NAMALWA (cell line): ENCODE results near the gene PLEKHO2.

ENCODE experiments used
- DNase-seq: peaks from one replicate; pipeline ENCODE4 v3.0.0-alpha.2; 2015; ENCODE audit warnings: low spot score

The PLEKHO2 gene

GRCh38 chr15:64825431-64826294 is 16.1 kb upstream of the PLEKHO2 start, which contains the start of gene PIF1:
TSS of gene PIF1 (minus strand) at chr15:64825647. CDS start at chr15:64824335, 1,312 bp downstream.
- peak; percentile 99 for DNase-seq

DNA sequence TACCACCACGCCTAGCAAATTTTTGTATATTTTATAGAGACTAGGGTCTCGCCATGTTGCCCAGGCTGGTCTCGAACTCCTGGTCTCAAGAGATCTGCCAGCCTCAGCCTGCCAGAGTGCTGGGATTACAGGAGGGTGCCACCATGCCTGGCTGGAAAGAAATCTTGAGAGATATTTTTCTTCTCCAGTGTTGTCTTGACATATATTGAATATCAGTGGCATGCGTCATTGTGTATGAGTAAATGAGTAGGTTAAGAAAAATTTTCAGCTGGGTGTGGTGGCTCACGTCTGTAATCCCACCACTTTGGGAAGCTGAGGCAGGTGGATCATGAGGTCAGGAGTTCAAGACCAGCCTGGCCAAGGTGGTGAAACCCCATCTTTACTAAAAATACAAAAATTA is 12.7 kb upstream of the PLEKHO2 start:
- DNase-seq, result no peak

DNA sequence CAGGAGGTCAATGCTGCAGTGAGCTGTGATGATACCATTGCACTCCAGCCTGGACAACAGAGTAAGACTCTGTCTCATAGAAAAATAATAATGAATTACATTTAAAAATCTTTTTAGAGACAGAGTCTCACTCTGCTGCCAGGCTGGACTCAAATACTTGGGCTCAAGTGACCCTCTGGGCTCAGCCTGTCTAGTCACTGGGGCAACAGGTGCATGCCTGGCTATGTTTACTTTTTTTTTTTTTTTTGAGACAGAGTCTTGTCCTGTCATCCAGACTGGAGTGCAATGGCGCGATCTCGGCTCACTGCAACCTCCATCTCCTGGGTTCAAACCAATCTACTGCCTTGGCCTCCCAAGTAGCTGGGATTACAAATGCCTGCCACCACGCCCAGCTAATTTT is 8.0 kb upstream of the PLEKHO2 start:
- DNase-seq, result no peak

DNA sequence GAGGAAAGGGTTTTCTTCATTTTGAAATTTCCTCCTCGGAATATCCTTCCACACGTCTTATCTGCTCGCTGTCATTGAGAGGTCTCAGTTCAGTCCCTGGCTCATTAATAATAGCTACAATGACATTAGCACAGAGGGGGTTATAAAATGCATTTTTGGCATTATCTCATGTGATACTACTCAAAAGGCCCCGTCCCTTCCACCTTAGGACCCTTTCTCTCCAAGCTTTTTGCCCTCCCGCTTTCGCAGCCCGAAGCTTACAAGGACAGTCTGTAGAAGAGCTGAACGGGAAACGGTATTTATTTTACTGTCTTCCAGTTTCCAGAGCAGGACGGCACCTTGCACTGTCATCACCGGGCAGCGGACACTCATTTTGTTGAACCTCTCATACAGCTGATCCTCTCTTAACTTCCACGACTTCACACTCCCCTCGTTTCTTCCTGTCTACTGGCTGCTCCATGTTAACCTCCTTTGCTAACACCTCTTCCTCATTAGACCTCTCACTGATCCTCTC is 5.6 kb upstream of the PLEKHO2 start:
- no peak for DNase-seq

DNA sequence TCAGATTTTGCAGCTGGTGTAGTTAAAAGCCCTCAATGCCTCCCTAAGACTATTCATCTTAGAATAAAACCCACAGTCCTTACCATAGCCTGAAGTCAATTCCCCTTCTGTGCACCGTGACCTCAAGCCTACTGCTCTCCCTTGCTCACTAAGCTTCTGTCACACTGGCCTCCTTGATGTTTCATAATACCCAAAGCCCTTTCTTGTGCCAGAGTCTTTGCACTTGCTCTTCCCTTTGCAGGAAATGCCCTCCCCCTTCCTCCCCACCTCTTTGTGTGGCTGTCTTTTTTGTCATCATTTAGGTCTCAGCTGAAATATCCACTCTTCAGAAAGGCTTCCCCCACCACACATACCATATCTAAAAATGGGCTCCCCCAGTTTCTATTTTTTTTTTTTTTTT is 4.2 kb upstream of the PLEKHO2 start:
- DNase-seq, result no peak

GRCh38 chr15:64841060-64841343 is 713 bp upstream of the PLEKHO2 start:
- DNase-seq, result no peak

DNA sequence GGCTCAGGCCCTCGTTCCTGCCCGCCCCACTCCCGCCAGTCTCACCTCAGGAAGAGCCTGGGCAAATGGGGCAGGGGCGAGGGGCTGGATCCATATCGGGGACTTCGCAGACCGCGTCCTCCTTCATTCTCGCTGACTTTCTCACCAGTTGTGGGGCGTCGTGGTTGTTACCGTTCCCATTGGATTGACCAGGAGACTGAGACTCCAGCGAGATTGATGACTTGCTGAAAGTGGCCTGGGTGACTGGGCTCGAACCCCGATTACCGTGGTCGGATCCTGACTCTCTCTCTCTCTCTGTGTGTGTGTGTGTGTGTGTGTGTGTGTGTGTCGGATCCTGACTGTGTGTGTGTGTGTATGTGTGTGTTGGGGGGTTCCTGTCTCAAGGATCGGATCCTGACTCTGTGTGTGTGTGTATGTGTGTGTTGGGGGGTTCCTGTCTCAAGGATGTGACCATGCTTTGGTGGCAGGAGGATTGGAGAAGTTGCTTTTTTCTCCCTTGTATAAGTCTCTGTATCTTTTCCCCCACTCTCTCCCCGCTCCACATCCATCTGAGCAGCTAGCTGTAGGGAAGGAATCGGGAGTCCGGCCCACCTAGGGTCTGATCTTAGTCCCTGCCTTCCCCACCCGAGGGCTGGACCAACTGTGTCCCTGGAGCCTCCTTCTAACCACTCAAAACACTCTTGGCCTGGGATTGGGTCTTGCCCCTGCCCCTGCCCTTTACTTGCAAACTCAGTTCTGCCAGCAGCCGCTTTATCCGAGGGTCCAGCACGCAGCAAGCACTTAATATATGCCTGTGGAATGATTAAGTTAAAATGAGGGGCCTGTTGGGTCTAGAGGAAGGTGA is 603 bp downstream of the PLEKHO2 start:
- peak; percentile 42 for DNase-seq

- peak; percentile 53 for DNase-seq
Measured at GRCh38 chr15:64842986-64843561, 1.4 kb downstream of the PLEKHO2 start.

DNA sequence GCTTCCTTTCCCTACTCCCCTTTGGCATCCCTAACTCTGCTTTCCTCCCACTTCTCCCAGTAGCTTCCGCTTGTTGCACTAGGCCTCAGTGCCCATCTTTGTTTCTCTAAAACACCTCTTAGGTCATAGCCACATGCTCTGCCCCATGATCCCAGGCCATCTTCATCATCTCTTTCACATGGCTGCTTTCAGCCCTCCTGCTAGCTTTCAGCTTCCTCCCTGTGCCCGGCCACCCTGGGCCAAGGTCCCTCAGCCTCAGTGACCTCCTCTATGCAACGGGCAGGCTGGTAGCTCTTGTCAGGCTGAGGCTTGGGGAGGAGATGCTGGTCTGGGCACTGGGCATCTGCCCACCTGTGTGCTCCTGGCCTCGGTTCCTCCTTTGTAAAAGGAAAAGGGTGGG is 2.3 kb downstream of the PLEKHO2 start:
- peak; percentile 40 for DNase-seq

- DNase-seq, result peak; percentile 68
Measured at GRCh38 chr15:64844576-64845145, 2.9 kb downstream of the PLEKHO2 start.

- DNase-seq, result no peak
Measured at GRCh38 chr15:64845183-64845611, 3.5 kb downstream of the PLEKHO2 start.

DNA sequence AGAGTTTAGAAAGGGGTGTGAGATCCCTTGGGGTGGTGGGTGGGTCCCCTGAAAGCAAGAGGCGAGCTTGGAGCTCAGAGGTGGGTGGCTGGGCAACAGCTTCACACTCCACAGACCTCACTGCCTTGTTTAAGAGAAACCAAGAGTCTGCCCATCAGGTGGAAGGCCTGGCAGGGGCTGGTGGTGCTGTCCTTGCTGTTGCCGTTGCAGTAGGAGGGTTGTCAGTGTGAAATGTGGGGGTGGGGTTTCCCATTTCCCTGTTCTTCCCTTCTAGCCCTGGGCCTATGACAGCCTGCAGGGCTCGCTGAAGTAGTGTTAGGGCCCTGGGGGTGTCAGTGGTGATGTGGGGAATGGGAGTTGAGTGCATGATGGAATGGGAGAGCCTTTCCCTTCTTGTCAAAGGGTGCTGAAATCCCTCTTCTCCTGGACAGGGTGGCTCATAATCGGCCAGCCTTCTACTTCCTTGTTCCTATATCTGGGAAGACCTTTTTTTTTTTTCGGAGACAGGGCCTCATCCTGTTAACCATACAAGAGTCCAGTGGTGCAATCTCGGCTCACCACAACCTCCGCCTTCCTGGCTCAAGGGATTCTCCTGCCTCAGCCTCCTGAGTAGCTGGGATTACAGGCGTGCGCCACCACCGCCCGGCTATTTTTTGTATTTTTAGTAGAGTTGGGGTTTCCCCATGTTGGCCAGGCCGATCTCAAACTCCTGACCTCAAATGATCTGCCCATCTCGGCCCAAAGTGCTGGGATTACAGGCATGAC is 4.3 kb downstream of the PLEKHO2 start:
- peak; percentile 29 for DNase-seq

GRCh38 chr15:64847016-64847415 is 5.3 kb downstream of the PLEKHO2 start:
- DNase-seq, result peak; percentile 35

DNA sequence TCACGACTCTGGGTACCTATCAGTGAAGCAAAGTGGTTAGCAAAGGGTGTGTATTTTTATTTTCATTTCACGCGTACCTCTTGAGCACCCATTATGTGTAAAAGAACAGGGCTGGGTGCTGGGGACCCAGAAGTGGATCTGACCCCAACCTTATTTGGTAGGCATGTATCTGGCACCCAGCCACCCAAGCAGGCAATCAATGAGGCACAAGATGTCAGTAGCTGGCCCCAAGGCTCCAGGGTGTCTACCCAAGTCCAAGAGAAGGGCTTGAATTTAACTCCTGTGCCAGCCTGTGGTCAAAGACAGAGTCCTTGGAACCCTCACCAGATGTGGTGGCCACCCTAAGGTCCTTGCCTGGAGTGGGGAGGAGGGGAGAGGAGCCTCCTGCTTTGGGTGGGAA is 5.7 kb downstream of the PLEKHO2 start:
- DNase-seq, result peak; percentile 29

DNA sequence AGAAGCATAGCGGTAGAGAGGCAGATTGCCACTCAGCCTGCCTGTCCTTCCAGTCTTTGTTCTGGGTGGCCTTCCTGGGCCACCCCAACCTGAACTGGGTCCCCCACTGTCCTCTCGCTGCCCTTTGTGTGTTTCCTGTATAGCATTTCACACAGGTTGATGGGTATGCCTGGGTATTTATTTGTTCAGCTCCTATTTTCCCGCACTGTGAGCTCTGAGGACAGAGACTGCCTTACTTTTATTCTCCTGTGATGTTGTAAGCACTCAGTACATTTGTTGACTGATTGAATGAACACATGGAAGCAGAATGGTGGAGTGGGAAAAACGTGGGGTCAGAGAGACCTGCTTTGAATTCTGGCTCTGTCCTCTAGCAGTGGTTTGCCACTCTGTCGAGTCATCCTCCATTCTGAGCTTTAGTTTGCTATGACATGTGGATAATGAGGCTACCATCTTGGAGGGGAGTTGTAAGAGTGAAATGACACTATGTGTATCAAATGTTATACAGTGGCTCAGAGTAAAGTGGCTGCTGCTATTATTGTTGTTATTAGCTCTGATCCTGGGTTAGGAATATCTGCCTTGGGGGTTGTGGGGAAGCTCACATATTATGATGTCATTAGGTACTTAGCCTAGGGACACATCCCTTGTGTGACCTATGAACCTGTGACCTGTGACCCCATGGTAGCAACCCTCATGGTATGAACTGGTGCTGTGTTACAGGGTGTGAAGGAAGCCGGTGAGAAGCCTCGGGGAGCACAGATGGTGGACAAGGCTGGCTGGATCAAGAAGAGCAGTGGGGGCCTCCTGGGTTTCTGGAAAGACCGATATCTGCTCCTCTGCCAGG is 6.4 kb downstream of the PLEKHO2 start:
- DNase-seq, result no peak

DNA sequence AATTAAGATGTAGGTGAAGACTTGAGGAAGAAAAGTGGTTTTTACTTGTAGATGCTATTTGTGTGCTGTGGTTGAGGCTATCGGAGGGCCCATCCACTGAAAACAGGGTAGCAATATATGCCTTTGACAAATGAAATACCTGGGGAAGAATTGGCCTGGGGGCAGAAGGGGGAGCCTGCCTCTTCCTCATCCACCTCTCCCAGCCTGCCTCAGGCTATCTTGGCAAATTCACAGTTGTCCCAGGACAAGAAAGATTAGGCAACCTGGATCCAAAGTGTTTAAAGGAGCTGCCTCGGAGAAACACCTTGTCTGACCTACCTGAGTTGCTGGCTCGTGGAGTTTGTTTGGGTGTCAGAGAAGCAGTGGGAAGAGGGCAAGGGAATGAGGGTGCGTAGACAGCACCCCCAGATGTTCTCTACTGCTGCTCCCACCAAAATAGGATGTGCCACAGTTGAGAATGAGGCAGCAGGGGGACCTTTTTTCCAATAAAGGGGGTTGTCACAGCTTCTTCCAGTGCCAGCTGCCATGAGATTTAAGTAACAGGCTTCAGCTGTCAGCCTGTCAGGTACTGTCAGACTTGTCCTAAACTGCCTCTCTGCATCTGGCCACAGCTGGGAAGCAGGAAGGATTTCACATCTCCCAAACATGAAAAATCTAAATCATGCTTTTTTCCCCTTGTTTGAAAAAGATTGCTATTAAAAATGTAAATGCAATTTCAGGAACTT is 9.2 kb downstream of the PLEKHO2 start:
- no peak for DNase-seq

- DNase-seq, result no peak
Measured at GRCh38 chr15:64851503-64851840, 9.8 kb downstream of the PLEKHO2 start.

GRCh38 chr15:64854041-64854440 is 12.3 kb downstream of the PLEKHO2 start:
- no peak for DNase-seq

DNA sequence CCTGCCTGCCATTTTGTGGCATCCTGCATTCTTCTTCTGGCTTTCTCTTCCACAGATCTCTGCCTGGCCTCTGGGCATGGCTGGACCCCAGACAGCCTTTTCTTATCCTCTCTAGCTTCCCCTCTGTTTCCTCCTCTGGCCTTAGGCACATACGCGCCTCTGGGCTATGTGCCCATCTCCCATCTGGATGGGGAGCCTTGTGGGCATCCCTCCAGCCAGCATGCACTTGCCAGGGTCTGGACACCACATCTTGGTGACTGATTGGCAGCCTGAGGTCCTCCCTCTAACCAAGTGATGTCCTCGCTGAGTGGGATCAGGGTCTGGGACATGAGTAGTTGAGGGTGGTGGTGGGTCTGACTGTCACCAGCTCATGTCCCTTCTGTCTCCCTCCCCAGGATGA is 12.8 kb downstream of the PLEKHO2 start:
- DNase-seq, result no peak
